GM21381 (cell line): ENCODE results near the gene RAD21L1.
"Not testable (repeated sequence)": the region's sequence is repeated elsewhere in the genome, so short reads cannot be mapped to it uniquely, and the experiment has no call there.

Experiments used
- ATAC-seq: cut with Tn5 transposase; IDR thresholded peaks from one replicate; pipeline ENCODE4 v1.9.1; 2021; ENCODE audit warnings: mild to moderate bottlenecking, moderate library complexity; ENCODE audit not compliant: unreplicated experiment

The RAD21L1 gene

DNA sequence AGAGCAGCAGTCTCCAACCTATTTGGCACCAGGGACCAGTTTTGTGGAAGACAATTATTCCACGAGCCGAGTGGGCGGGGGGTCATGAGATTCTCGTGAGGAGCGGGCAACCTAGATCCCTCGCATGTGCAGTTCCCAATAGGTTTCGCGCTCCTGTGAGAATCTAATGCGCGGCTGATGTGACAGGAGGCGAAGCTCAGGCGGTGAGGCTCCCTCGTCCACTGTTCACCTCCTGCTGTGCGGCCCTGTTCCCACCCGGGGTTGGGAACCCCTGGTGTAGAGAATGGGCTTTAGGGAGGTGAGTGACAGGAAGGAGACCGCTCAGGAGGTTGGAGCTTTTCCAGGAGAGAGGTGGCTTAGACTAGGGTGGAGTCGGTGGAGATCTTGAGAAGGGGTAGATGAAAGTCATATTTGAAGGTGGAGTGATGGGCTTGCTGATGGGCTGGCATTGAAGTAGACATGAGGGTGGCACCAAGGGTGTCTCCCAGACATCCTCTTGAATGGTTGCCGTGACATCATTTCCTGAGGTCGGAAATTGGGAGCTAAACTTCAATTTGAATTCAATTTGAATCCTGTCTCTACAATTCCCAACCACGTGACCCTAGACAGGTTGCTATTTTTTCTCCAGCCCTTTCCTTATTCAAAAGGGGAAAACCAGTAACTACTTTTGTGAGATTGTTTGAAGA lies 1.5 kb upstream of the RAD21L1 start:
- ATAC-seq: no peak

DNA sequence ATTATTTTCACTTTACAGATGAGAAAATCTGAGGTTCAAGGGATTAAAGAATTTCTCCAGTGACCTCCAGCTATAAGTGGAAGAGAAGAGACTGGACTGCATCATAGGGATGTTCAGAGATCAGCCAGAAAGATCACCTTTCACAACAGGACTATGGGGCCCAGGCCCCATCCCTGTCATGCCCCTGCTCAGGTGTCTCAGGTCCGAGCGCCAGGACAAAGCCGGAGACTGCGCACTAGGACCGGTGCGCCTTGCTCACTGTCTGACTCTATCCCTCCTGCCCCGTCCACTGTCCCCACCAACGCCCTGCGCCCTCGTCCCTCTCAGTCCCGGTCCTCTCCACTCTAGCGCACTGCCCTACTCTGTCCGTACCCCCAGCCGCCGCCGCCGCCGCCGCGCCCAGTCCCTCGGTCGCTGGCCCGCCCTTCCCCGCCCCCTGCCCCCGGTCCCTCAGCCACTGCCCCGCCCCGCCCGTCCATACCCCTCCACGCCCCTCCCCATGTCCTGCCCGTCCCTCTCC lies 521 bp upstream of the RAD21L1 start:
- no peak for ATAC-seq

DNA sequence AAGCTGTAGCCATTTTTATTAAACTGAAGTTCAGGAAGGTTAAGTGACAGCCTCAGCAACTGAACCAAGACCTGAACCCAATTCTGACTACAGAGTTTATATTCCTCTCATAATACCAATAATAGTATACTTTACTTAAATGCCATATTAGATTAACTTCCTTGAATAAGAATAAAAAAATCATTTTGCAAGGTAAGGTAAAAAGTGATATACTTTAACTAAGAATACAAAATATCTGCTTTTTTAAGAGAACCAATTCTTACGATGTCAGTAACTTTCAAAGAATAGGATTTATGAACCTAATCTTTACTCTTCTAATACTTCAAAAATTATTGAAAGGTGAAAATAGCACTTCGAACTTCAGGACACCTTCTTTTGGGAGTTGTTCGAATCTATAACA lies 3.7 kb downstream of the RAD21L1 start:
- no peak for ATAC-seq

DNA sequence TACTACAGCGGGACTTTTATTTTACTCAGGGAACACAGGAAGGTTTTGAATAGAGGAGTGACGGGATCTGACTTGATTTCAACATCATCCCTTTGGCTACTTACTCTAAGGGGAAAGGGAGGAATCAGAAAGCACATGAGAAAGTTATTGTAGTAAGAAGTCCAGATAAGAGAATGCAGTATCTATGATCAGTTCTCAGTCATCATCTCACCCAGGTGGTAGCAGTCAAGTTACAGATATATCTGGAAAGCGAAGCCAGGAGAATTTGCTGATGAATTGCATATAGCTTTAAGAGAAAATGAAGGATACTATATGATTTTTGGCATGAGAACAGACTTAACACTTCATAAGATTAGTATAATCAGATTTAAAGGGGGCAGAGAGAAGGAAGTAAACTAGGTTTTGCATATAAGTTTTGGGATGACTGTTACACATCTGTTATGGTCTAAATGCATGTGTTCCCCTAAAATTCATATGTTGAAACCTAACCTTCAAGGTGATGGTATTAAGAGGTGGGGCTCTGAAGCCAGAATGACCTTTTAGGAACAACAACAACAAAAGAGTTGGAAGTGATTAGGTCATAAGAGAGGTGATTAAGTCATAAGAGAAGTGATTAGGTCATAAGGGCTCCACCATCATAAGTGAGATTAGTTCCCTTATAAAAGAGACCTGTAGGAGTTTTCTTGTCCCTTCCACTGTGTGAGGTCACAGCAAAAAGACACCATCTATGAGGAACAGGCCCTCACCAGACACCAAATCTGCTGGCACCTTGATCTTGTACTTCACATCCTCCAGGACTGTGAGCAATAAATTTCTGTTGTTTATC lies 6.7 kb downstream of the RAD21L1 start:
- ATAC-seq: no peak

DNA sequence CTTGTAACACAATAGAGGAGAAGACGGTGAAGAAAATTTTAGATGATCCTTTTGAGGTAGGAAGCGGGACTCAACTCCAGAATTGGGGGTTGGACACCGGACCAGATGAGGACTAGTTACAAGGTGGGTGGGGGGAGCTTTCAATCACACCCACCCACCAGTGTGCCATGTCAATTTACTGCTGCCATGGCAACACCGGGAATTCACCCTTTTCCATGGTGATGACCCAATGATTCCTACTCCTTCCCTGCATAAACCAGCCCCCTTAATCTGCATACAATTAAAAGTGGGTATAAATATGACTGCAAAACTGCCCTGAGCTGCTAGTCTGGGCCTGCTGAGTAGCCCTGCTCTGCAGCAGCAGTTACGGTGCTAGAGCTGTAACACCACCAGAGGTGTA lies 14.7 kb downstream of the RAD21L1 start:
- no peak for ATAC-seq

DNA sequence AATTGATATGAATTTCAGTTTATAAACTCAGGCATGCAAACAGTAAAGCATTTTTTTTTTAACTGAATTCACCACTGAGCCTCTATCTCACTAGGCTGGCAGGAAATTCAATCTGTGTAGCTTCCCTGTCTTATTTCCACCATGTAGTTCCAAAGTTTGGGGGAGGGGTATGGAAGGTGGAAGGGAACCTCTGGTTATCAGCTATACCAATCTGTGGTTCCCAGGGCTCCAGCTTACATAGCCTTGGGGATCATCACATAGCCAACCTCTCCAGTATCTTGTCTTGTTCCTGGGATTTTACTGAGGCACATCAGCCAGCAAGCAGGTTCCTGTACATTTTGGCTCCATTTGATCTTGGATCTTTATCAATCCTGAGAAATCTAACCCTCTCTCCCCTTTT lies 15.6 kb downstream of the RAD21L1 start:
- no peak for ATAC-seq

DNA sequence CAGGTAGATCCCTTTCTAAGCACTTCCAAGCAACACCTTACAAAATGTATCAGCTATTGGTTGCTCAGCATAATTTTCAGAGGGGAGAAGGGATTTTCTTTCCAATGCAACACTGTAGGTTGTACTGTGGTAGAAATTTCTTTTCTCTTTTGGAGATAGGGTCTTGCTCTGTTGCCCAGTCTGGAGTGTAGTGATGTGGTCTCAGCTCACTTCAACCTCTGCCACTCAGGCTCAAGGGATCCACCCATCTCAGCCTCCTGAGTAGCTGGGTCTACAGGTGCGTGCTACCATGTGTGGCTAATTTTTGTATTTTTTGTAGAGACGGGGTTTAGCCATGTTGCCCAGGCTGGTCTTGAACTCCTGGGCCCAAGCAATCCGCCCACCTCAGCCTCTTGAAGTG lies 16.3 kb downstream of the RAD21L1 start:
- no peak for ATAC-seq

DNA sequence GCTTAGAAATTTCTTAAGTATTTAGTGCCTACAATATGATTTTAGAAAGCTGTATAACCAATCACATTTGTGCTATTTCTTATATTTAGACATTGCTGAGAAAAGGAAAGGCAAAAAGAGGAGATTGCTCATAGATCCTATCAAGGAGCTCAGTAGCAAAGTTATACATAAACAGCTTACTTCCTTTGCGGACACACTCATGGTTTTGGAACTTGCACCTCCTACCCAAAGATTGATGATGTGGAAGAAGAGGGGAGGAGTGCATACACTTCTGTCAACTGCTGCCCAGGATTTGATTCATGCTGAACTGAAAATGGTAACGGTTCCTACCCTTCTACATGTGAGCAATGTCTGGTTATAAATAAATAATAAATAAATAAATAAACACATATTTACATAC lies 16.7 kb downstream of the RAD21L1 start:
- ATAC-seq: no peak

DNA sequence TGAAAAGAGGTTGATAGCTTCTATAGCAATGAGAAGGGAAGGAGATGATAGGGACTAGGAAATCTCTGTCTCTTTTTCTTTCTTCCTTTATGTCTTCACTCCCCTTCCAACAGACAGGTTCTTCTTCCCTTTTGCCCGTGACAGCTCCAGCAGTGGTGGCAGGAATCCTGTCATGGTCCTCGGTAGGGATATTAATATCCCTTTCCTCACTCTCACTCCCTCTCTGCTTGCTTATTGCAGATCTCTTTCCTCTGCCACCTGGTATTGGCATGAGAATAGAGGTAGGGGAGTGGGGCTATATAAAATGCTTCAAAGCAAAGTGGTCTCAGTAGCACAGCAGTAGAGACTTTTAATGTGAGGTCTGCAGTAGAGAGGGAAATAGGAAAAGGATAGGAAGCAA lies 19.7 kb downstream of the RAD21L1 start:
- ATAC-seq: no peak

DNA sequence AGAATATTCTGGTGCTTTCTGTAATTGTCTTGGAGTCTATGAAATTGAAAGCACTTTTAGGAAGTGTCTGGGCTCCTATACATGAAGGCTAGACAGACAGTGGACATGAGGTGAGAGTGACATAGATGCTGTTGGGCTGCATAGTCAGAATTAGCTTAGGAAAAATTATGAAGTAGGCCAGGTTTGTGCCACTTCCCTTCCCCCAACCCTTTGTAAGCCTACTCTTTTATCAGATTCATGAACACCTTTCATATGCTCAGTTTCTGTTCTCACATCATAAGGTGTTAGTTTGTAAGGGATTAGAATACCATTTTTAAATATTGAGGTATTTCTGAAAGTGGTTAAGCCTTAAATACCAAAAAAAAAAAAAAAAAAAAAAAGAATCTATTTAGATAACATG lies 21.8 kb downstream of the RAD21L1 start:
- no peak for ATAC-seq

DNA sequence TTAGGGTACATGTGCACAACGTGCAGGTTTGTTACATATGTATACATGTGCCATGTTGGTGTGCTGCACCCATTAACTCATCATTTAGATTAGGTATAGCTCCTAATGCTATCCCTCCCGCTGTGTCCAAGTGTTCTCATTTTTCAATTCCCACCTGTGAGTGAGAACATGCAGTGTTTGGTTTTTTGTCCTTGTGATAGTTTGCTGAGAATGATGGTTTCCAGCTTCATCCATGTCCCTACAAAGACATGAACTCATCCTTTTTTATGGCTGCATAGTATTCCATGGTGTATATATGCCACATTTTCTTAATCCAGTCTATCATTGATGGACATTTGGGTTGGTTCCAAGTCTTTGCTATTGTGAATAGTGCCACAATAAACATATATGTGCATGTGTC lies 24.4 kb downstream of the RAD21L1 start:
- not testable (repeated sequence) for ATAC-seq

DNA sequence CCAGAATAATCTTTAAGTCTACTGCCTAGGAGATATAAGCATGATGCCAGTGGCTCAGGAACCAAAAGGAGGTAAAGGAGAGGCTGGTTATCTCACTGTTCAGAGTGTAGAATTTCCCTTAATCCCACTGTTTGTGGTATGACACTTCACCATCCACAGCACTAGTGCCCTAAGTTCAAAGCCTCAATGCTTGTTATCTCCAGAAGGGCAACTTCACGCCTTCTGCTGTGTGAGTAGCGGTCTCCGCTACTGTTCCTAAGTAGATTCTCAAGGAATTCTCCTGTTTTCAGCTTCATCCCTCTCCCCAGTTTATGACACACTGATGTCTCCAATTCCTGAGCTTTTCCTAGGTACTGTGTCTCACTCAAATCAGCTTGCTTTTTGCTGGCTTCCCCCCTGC lies 26.6 kb downstream of the RAD21L1 start:
- ATAC-seq: no peak

DNA sequence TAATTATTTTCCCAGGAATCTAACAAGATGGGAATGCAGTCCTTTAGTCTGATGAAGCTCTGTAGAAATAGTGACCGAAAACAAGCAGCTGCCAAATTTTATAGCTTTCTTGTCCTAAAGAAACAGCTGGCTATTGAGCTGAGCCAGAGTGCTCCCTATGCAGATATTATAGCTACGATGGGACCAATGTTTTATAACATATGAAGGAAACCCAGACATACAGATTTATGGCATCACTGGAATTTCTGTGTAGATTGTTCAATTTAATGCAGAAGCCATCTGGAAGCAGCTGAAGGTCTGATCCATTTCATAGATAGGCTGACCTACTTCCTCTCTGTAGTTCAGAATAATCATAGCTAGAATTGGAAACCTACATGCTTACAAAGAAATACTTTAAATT lies 28.4 kb downstream of the RAD21L1 start:
- no peak for ATAC-seq

DNA sequence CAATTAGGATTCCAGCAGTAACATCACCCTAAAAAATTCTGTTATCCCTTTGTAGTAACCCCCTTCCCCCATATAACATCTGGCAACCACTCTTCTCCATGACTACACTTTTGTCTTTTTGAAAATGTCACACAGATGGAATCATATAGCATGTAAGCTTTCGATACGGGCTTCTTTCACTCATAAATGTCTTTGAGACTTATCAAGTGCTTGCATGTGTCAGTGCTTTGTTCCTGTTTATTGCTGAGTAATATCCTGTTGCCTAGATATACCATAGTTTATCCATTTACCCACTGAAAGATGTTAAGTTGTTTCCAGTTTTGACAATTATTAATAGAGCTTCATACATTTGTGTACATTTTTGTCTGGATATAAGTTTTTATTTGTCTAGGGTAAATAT lies 29.8 kb downstream of the RAD21L1 start:
- ATAC-seq: no peak

DNA sequence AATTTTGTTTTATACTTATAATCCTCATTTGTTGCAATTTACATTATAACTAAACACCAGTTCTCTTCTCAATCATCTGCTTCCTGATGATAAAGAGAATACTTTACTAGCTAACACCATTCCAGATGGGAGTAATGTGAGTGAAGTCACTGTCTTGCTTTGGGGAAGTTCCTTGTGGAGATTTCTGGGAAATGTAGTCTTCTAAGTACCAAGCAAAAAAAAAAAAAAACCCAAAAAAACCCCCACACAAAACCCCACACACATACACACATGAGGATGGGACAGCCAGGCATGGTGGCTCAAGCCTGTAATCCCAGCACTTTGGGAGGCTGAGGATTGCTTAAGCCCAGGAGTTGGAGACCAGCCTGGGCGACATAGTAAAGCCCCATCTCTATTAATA lies 38.0 kb downstream of the RAD21L1 start:
- no peak for ATAC-seq

DNA sequence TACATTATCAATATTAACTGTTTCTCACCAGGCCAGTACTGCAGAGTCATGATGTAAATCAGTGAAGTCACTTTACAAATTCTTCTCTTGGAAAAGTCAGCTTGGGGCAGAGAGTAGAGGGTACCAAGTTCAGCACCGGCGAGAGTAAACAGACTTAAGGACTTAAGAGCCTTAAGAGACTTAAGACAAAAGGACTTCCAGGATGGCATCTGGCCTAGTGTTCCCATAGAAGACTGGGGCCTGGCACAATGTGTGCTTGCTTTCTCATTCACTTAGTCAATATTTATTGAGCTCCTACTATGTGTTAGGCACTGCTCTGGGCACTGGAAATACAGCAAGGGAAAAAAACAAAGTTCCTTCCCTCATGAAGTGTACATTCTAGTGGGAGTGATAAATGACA lies 38.9 kb downstream of the RAD21L1 start:
- ATAC-seq: no peak

DNA sequence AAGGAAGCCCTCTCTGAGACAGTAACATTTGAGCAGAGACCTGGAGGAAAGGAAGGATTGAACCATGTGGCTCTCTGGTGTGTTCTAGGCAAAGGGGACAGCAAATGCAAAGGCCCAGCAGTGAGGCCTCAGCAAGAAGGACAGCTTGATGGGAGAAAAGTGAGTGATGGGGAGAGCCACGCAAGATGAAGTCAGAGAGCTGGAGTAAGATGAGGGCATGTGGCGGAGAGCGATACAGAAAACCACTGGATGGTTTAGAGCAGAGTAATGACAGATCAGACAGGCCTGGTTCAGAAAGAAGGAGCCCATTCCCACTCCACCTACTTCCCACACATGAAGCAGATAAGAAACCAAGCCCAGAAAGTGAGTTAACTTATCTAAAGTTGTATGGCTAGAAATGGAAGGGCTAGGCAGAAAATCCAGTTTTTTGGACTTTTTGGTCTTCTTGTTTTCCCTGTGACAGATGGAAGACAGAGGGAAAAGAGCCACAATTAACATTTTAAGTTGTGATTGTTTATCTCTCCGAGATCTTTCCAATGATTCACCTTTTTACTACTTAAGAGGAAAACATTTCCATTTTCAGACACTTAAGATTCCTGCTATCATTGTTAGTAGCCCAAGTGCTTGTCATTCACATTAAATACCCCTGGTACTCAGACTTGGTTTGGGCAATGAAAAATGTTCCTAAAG lies 39.5 kb downstream of the RAD21L1 start:
- no peak for ATAC-seq

DNA sequence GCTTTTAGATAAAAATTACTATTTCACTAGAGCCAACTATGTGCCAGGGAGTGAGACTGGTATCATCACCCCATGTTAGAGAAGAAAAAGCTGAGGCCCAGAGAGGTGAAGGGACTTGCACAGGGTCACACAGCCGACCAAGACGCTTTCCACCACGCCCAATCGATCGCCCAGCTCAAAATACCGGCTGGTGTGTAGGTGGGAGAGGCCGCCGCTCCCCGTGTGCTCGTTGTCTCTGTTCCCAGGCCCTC lies 40.0 kb downstream of the RAD21L1 start:
- ATAC-seq: no peak

DNA sequence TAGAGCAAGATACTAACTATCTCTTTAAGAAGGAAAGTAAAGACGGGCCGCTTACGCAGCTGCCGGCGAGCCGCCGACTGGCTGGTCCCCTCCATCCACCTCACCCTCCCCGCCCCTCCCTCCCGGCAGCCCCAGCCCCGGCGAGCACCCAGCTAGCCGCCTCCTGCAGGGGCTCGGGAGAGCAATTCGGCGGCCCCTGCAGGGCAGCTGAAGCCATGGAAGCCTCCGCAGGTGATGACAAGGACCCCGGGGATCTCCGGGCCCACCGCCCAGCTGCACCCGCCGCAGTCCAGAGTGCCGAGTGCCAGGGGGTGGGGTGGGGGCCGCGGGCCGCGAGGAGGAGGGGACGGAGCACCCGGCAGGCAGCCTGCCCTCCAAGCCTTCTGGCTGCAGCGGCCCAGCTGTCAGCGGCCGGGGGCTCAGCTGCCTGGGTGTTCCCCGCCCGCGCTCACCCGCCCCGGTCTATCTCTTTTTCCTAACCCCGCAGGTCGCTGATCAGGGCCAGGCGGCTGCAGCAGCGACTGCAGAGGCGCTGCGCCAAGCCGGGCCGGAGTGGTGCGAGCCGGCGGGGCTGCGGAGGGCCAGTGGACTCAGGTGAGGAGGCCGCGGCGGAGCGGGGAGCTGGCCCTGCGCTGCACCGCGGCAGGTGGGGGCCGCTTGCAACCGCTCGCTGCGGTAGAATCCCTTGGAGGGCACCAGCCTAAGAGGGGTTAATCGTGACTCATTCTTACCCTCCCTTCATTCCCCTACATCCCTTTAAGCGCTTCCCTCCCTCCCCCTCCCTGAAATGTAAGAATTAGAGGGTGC lies 40.5 kb downstream of the RAD21L1 start, which contains the start of gene SNPH:
Gene SNPH, plus strand, starts transcription at position 128 of the 807 bp plus-strand sequence. CDS start 29,946 bp downstream, outside the sequence.
- ATAC-seq: peak; percentile 65

DNA sequence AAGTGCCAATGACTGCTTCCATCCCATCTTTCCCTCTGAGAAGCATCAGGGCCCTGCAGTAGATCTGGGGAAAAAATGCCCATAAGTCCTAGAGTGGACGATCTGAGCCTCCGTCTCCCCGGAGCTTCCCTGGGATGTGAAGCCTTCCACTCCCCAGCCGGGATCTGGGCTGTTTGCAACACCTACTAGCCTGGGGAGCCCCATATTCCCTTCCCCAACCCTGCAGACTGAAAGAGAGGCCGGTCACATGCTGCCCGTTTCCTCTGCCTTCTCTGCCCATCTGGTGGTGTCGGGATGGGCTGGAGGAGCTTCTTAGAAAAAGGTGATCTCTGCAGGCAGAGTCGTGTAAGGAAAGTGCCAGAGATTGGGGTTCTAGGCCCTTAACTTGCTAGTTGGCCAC lies 41.3 kb downstream of the RAD21L1 start:
- no peak for ATAC-seq

DNA sequence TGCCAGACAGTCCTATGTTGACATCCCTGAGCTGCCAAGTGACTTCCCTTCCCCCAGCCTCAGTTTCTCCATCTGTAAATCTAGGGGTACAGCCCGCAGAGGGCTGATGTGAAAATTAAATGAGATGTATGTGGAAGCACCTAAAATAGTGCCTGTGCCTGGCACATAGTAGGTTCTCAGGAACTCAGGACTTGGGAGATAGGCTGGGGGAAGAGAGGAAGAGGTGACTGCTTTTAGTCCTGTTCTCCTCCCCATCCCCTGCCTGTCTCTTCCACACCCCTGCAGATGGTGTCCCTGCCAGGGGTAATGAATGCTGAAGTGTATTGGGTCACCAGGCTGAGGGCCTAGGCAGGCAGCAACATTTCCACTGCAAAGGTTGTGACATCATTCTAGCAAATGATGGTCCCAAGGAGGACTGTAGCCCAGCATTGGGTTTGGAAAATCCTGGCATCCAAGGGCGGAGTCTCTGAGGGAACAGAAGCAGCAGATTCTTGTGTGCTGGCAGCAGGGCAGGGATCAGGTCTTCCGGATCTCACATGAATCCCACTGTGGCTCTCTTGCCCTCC lies 42.0 kb downstream of the RAD21L1 start:
- ATAC-seq: no peak
